ENCODE results near the gene CBX7. TPM values are rescaled to one million over a fixed set of nuclear protein-coding genes. Genes with fewer than 3 reads are reported as not detected.
"Not testable (repeated sequence)": the region's sequence is repeated elsewhere in the genome, so short reads cannot be mapped to it uniquely, and the experiment has no call there.

Gene CBX7
- total RNA-seq, 4 donors from 2014 or later, result 47.6 to 108 (median 64.8) TPM

DNA sequence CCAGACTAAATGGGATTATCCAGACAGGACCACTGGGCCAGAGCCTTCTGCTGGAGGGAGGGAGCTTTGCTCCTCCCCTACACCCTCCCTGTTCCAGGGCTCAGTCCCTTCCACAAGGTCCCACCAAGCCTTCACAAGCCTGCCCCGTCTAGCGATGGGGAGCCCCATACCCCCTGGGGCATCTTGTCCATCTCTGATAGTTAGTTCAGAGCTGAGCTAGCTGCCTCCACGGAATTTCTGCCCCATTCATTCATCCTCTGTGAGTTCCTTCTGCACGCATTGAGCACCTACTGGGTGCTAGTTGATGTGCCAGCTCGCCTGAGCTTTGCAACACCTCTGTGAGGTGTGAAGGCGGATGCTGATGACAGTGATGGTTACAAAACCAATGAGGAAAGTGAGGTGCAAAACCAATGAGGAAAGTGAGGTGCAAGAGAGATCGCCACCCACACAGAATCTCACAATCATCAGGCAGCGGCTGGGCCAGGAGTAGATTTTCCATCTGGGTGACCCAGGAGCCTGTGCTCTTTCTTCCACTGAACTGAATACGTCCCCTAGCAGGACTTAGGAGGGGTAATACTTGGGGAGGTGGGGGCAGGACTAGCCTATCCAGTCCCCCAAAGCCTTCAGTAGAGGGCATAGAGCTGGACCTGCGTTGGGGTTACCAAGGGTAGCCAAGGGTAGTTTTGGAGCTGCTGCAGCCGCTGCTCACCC lies 21.5 kb upstream of the CBX7 start:
- TF ChIP-seq POLR2A (IDR thresholded peaks at IDR 0.05), result no peak
- TF ChIP-seq, protein P1, sequence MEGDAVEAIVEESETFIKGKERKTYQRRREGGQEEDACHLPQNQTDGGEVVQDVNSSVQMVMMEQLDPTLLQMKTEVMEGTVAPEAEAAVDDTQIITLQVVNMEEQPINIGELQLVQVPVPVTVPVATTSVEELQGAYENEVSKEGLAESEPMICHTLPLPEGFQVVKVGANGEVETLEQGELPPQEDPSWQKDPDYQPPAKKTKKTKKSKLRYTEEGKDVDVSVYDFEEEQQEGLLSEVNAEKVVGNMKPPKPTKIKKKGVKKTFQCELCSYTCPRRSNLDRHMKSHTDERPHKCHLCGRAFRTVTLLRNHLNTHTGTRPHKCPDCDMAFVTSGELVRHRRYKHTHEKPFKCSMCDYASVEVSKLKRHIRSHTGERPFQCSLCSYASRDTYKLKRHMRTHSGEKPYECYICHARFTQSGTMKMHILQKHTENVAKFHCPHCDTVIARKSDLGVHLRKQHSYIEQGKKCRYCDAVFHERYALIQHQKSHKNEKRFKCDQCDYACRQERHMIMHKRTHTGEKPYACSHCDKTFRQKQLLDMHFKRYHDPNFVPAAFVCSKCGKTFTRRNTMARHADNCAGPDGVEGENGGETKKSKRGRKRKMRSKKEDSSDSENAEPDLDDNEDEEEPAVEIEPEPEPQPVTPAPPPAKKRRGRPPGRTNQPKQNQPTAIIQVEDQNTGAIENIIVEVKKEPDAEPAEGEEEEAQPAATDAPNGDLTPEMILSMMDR (IDR thresholded peaks at IDR 0.05), result no peak
- H3K4me3 ChIP-seq (ENCODE audit: low read depth, poor library complexity, severe bottlenecking), result no peak overlapping the region
- 69 to 71% methylated on average over 11 of the region's 11 CpGs for WGBS, 2 donors
- intact Hi-C loops (cut with DNase I; ENCODE audit: low total_unique reads), result loop anchor here (5.0 to 10.0 kb wide), 2 partner anchors 61 to 353 kb away; no protein-coding TSS in a partner anchor
- DNase-seq (ENCODE audit: low spot score in 2 of 2), result peak in 1 of 2 donors; percentile 78

DNA sequence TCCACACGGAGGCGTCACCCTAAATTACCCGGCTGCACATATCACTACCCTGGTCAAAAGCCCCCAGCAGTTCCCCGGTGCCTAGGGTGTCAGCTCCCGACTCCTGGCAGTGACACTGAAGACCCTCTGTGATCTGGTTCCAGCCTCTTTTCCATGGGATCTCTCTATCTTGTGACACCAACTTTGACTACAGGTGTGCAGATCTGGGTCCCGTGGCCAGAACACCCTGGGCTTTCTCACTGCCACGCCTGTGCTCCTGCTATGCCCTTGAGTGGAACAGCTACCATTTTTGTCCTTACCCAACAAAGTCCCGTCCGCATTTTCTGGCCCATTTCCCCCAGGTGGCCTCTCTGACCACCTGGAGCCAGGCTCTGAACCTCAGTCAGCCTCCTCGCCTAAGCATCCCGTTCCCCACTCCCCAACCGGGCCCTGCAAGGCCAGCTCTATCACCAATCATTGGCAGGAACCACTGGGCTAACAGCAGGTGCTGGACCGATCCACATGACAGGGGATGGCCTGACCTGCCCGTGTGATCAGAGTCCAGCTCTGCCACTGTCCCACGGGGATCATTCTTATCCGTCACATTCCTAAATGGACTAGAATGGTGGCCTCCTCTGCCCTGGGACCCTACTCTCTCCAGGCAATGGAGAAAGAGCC lies 20.7 kb upstream of the CBX7 start:
- intact Hi-C loops (cut with DNase I; ENCODE audit: low total_unique reads), result loop anchor here (5.0 to 10.0 kb wide), 2 partner anchors 62 to 354 kb away; no protein-coding TSS in a partner anchor
- WGBS, 2 donors, result 86 to 87% methylated on average over 16 of the region's 16 CpGs
- DNase-seq (ENCODE audit: low spot score in 2 of 2), result peak in 1 of 2 donors; percentile 76
- TF ChIP-seq, protein P1 (IDR thresholded peaks at IDR 0.05), result no peak
- TF ChIP-seq POLR2A (IDR thresholded peaks at IDR 0.05), result no peak
- H3K4me3 ChIP-seq (ENCODE audit: low read depth, poor library complexity, severe bottlenecking), result no peak overlapping the region

DNA sequence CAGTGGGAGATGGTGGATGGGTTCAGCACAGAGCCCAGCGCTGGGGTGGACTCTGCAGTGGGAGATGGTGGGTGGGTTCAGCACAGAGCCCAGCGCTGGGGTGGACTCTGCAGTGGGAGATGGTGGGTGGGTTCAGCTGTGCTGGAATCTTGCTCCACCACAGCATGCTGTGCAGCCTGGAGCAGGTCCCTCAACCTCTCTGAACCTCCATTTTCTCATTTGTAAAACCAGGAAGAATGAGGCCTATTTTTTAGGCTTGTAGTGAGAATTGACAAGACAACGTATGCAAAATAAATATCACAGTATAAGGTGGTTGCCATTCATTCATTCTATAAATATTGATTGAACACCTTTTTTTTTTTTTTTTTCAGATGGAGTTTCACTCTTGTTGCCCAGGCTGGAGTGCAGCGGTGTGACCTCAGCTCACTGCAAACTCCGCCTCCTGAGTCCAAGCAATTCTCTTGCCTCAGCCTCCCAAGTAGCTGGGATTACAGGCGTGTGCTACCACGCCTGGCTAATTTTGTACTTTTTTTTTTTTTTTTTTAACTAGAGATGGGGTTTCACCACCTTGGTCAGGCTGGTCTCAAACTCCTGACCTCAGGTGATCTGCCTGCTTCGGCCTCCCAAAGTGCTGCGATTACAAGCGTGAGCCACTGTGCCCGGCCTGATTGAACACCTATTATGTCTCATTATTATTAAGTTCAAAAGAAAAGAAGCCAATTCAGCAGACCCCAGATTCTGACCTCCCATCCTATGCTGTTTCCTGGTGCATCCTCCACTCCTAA lies 20.0 kb upstream of the CBX7 start:
- DNase-seq (ENCODE audit: low spot score in 2 of 2), result peak in 1 of 2 donors; percentile 79
- intact Hi-C loops (cut with DNase I; ENCODE audit: low total_unique reads), result loop anchor here (5.0 to 10.0 kb wide), 2 partner anchors 62 to 355 kb away; no protein-coding TSS in a partner anchor
- not testable (repeated sequence) for H3K4me3 ChIP-seq (ENCODE audit: low read depth, poor library complexity, severe bottlenecking)
- WGBS, 2 donors, result 88 to 92% methylated on average over 11 of the region's 11 CpGs

DNA sequence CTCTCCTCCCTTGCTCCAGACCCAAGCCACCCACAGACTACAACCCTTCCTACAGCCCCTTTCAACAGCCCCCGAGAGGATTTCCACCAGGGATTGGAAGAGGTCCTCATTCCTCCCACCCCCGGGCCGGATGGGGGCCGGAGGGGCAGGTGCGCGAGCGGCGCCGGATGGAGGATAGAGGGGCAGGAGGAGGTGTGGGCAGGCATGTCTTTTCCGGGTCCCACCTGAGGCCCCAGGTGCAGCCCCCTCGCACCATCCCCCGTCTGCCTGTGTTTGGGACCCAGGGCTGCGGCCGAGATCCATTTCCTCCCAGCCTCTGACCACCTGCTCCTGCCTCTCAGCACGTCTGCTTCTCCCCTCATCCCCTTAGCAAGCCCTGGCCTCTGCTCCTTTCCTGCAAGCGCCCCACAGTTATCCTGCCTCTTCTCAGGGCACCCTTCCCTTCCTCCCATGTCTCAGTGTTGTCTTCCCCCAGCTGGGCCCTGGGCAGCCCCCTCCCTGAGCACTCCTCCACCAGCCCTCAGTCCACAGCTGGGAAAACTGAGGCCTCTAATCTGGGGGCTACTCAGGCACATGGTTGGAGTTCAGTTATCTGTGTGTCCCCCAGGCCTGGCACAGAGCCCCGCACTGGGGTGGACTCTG lies 19.3 kb upstream of the CBX7 start:
- TF ChIP-seq, protein P1 (IDR thresholded peaks at IDR 0.05), result no peak
- TF ChIP-seq POLR2A (IDR thresholded peaks at IDR 0.05), result no peak
- intact Hi-C loops (cut with DNase I; ENCODE audit: low total_unique reads), result loop anchor here (2.0 to 10.0 kb wide), 3 partner anchors 63 to 356 kb away; no protein-coding TSS in a partner anchor
- no peak overlapping the region for H3K4me3 ChIP-seq (ENCODE audit: low read depth, poor library complexity, severe bottlenecking)
- DNase-seq (ENCODE audit: low spot score in 2 of 2), result peak in 1 of 2 donors; percentile 86
- WGBS, 2 donors, result 78 to 82% methylated on average over 17 of the region's 17 CpGs

DNA sequence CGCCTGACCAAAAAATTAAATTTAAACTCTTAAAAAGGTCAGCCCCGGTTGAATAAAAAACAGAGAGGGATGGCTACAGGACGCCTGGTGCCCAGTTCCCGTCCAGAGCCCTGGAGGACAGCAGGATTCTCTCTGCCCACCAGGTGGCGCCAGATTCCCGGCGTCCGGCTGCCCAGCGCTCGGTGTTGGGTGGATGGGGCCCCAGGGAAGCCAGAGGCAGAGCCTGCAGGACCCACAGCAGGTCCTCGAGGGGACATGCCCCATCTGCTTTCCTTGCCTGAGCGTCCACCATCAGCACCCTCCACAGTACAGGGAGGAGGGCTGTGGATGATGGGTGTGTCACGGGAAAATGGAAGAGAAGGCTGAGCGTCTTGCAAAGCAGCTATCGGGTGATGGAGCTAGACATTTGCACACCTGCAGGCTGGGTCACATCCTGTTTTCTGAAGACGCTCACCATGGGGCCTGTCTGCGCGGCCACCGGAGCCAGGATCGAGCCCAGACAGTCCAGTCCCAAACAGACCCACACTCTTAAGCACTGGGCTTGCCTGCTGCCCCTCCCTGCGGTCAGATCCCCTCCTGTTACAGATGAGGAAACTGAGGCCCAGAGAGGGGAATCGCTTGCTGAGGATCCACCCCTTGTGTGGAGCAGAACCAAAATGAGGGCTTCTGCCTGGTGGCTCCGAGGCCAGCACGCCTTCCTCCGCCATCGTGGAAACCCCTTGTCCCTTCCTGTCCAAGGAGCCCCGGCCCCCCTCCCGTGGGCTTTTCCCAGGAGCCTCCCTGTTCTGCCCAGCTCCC lies 18.5 kb upstream of the CBX7 start:
- TF ChIP-seq, protein P1 (IDR thresholded peaks at IDR 0.05), result peak in 2 of 3 donors; percentile 62 to 89
- TF ChIP-seq POLR2A (IDR thresholded peaks at IDR 0.05), result no peak
- 22 to 27% methylated on average over 24 to 28 of the region's 28 CpGs for WGBS, 2 donors
- H3K4me3 ChIP-seq (ENCODE audit: low read depth, poor library complexity, severe bottlenecking), result no peak overlapping the region
- DNase-seq (ENCODE audit: low spot score in 2 of 2), result peak; percentile 70 to 97
- intact Hi-C loops (cut with DNase I; ENCODE audit: low total_unique reads), result loop anchor here (2.0 to 10.0 kb wide), 3 partner anchors 64 to 356 kb away; no protein-coding TSS in a partner anchor
